Mesenchymal stem cell (in vitro differentiated cells and primary cell): ENCODE data around the gene TAS1R1.

Experiments
- DNase-seq: peaks from one replicate; pipeline ENCODE4 v3.0.0-alpha.2; 2013
- H2AFZ ChIP-seq: one replicate; pipeline ENCODE4 v1.6.1; 2013; ENCODE audit warnings: low read depth, mild to moderate bottlenecking, control low read depth, inconsistent platforms, low read length, moderate library complexity
- H2AK5ac ChIP-seq: 2 replicates; pipeline ENCODE4 v1.6.1; 2013; ENCODE audit warnings: low read length, moderate library complexity, mild to moderate bottlenecking, inconsistent platforms; ENCODE audit not compliant: severe bottlenecking
- H2BK120ac ChIP-seq: one replicate; pipeline ENCODE4 v1.6.1; 2013; ENCODE audit warnings: low read depth, mild to moderate bottlenecking, inconsistent platforms, low read length, moderate library complexity
- H2BK12ac ChIP-seq, 2 experiments: one replicate each; pipeline ENCODE4 v1.6.1; 2013; ENCODE audit warnings: inconsistent platforms in 2 of 2, low read length in 2 of 2, mild to moderate bottlenecking in 2 of 2, moderate library complexity in 2 of 2, control low read depth in 1 of 2
- H2BK15ac ChIP-seq: one replicate; pipeline ENCODE4 v1.6.1; 2013; ENCODE audit warnings: mild to moderate bottlenecking, low read depth, inconsistent platforms; ENCODE audit not compliant: poor library complexity, severe bottlenecking
- H2BK5ac ChIP-seq: 2 replicates; pipeline ENCODE4 v1.6.1; 2013; ENCODE audit warnings: low read depth, mild to moderate bottlenecking, low read length, control low read depth, inconsistent platforms; ENCODE audit not compliant: poor library complexity, severe bottlenecking
- H3K14ac ChIP-seq, 2 experiments: one replicate each; pipeline ENCODE4 v1.6.1; 2013; ENCODE audit warnings: inconsistent platforms in 2 of 2, low read length in 2 of 2, control low read depth in 1 of 2, mild to moderate bottlenecking in 1 of 2, moderate library complexity in 1 of 2
- H3K18ac ChIP-seq, 2 experiments: one replicate each; pipeline ENCODE4 v1.6.1; 2013; ENCODE audit warnings: inconsistent platforms in 2 of 2, low read length in 2 of 2, control low read depth in 1 of 2, low read depth in 1 of 2, mild to moderate bottlenecking in 1 of 2
- H3K23ac ChIP-seq, 2 experiments: one replicate each; pipeline ENCODE4 v1.6.1; 2013; ENCODE audit warnings: inconsistent platforms in 2 of 2, low read length in 2 of 2, mild to moderate bottlenecking in 2 of 2, moderate library complexity in 2 of 2, control low read depth in 1 of 2
- H3K27ac ChIP-seq: 2 replicates; pipeline ENCODE4 v1.5.1; 2013; ENCODE audit warnings: mild to moderate bottlenecking, moderate library complexity, low read length, control low read depth, inconsistent platforms; ENCODE audit not compliant: poor library complexity, severe bottlenecking
- H3K27me3 ChIP-seq, 2 experiments: 2 replicates each; pipeline versions ENCODE4 v1.6.1 to v1.7.0; 2013; ENCODE audit warnings: low read length in 2 of 2, mild to moderate bottlenecking in 2 of 2, moderate library complexity in 2 of 2, control low read depth in 1 of 2, inconsistent platforms in 1 of 2; ENCODE audit not compliant: control insufficient read depth in 1 of 2, insufficient read depth in 1 of 2
- H3K36me3 ChIP-seq, 2 experiments: 2 replicates each; pipeline versions ENCODE4 v1.6.1 to v1.7.0; 2013; ENCODE audit warnings: low read length in 2 of 2, control low read depth in 1 of 2, inconsistent platforms in 1 of 2, low read depth in 1 of 2, mild to moderate bottlenecking in 1 of 2; ENCODE audit not compliant: insufficient read depth in 2 of 2, control insufficient read depth in 1 of 2
- H3K4ac ChIP-seq, 2 experiments: one replicate each; pipeline ENCODE4 v1.6.1; 2013; ENCODE audit warnings: inconsistent platforms in 2 of 2, low read length in 2 of 2, mild to moderate bottlenecking in 2 of 2, moderate library complexity in 2 of 2, control low read depth in 1 of 2, low read depth in 1 of 2
- H3K4me1 ChIP-seq: 2 replicates; pipeline ENCODE4 v1.6.1; 2013; ENCODE audit warnings: low read depth, low read length, control low read depth; ENCODE audit not compliant: control insufficient read depth, insufficient read depth
- H3K4me2 ChIP-seq: 2 replicates; pipeline ENCODE4 v1.6.1; 2013; ENCODE audit warnings: low read length, mild to moderate bottlenecking, inconsistent platforms; ENCODE audit not compliant: poor library complexity, severe bottlenecking
- H3K4me3 ChIP-seq, 2 experiments: 2 replicates each; pipeline versions ENCODE4 v1.5.1 to v1.7.0; 2013; ENCODE audit warnings: low read length in 2 of 2, mild to moderate bottlenecking in 2 of 2, control low read depth in 1 of 2, low read depth in 1 of 2; ENCODE audit not compliant: insufficient read depth in 1 of 2
- H3K79me1 ChIP-seq: replicated peaks from 2 replicates; pipeline ENCODE4 v1.6.1; 2013; ENCODE audit warnings: mild to moderate bottlenecking, control low read depth, low read length, inconsistent platforms; ENCODE audit not compliant: poor library complexity, severe bottlenecking
- H3K9ac ChIP-seq: 2 replicates; pipeline ENCODE4 v1.7.0; 2013; ENCODE audit warnings: mild to moderate bottlenecking, low read length, moderate library complexity
- H3K9me3 ChIP-seq: 2 replicates; pipeline ENCODE4 v1.7.0; 2013; ENCODE audit warnings: mild to moderate bottlenecking, low read length; ENCODE audit not compliant: control insufficient read depth
- H4K8ac ChIP-seq: one replicate; pipeline ENCODE4 v1.6.1; 2013; ENCODE audit warnings: inconsistent platforms, mild to moderate bottlenecking, low read length, moderate library complexity
- H4K91ac ChIP-seq: one replicate; pipeline ENCODE4 v1.6.1; 2013; ENCODE audit warnings: mild to moderate bottlenecking, low read length, inconsistent platforms
- WGBS: methylation state at CpG from one replicate; pipeline ENCODE4 v1.1.7; 2013; ENCODE audit warnings: mixed read lengths; 5-methylcytosine and 5-hydroxymethylcytosine counted together

TAS1R1 gene

GRCh38 chr1:6591222-6591621 lies 36.1 kb downstream of the TAS1R1 start:
- H2BK15ac ChIP-seq = no peak overlapping the region
- H3K9me3 ChIP-seq = no peaks in the 10 kb centered on the region
- H2BK120ac ChIP-seq = no peak overlapping the region
- H3K14ac ChIP-seq = no peak overlapping the region
- no peak overlapping the region for H2BK12ac ChIP-seq
- H3K4me3 ChIP-seq = no peak overlapping the region
- no peak overlapping the region for H2AK5ac ChIP-seq
- H2AFZ ChIP-seq = no peak overlapping the region
- peaks cover 7% of the 10 kb centered on the region for H3K4me1 ChIP-seq
- no peak overlapping the region for H3K27ac ChIP-seq
- no peak overlapping the region for H2BK5ac ChIP-seq
- no peak overlapping the region for H3K18ac ChIP-seq
- no peak for DNase-seq
- H3K79me1 ChIP-seq = peaks cover 51% of the 10 kb centered on the region
- no peak overlapping the region for H3K23ac ChIP-seq
- no peak overlapping the region for H3K4me2 ChIP-seq
- H3K27me3 ChIP-seq = no peaks in the 10 kb centered on the region
- H3K9ac ChIP-seq = no peak overlapping the region
- H3K36me3 ChIP-seq = peaks cover 89 to 94% of the 10 kb centered on the region in 2 experiments
- WGBS = 97% methylated on average over 13 of the region's 13 CpGs
- no peak overlapping the region for H3K4ac ChIP-seq
- no peak overlapping the region for H4K8ac ChIP-seq
- H4K91ac ChIP-seq = no peak overlapping the region

GRCh38 chr1:6591644-6592043 lies 36.5 kb downstream of the TAS1R1 start:
- Histone ChIP-seq H3K4ac (no peak overlapping the region), H3K27ac (no peak overlapping the region), H2BK5ac (no peak overlapping the region), H3K9me3 (no peaks in the 10 kb centered on the region), H2BK120ac (no peak overlapping the region), H3K14ac (no peak overlapping the region), H2BK12ac (no peak overlapping the region), H2AFZ (no peak overlapping the region), H2AK5ac (no peak overlapping the region), H3K4me3 (no peak overlapping the region), H3K27me3 (no peaks in the 10 kb centered on the region), H3K36me3 (peaks cover 93 to 94% of the 10 kb centered on the region in 2 experiments), H3K23ac (no peak overlapping the region), H3K4me2 (no peak overlapping the region), H3K9ac (no peak overlapping the region), H3K79me1 (peaks cover 53% of the 10 kb centered on the region), H3K18ac (no peak overlapping the region), H3K4me1 (peaks cover 7% of the 10 kb centered on the region), H4K91ac (no peak overlapping the region), H2BK15ac (no peak overlapping the region), H4K8ac (no peak overlapping the region)
- WGBS = 87% methylated on average over 6 of the region's 6 CpGs
- no peak for DNase-seq

DNA sequence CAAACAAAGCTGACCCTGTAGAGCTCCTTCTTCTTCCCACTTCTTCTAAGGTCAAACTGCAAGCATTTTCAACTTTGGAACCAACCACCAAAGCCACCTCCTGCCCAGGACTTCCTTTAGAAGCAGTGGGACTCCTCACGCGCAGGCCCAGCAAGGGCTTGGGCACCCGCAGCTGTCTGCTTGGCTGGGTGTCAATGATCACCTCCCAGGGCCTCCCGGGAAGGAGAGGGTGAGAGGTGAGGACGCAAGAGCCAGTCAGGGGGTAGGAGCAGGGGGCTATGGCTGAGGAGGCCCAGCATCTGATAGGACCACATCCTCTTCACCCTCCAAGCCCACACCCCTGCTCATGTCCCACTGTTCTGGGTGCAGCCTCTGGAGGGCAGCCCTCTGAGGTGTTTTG lies 37.3 kb downstream of the TAS1R1 start:
- no peak overlapping the region for H3K4me2 ChIP-seq
- H2AK5ac ChIP-seq = no peak overlapping the region
- H3K4ac ChIP-seq = no peak overlapping the region
- peak overlapping the region; percentile 8 for H3K9ac ChIP-seq
- H2BK120ac ChIP-seq = no peak overlapping the region
- no peak overlapping the region for H2BK15ac ChIP-seq
- H3K4me3 ChIP-seq = no peak overlapping the region
- H3K14ac ChIP-seq = no peak overlapping the region
- H2BK5ac ChIP-seq = no peak overlapping the region
- no peak for DNase-seq
- H3K27me3 ChIP-seq = no peaks in the 10 kb centered on the region
- no peak overlapping the region for H3K23ac ChIP-seq
- H3K18ac ChIP-seq = no peak overlapping the region
- no peak overlapping the region for H2AFZ ChIP-seq
- H4K91ac ChIP-seq = no peak overlapping the region
- H2BK12ac ChIP-seq = no peak overlapping the region
- 100% methylated on average over 3 of the region's 5 CpGs for WGBS
- no peak overlapping the region for H3K27ac ChIP-seq
- H3K36me3 ChIP-seq = peaks cover 94 to 99% of the 10 kb centered on the region in 2 experiments
- H4K8ac ChIP-seq = no peak overlapping the region
- peaks cover 7% of the 10 kb centered on the region for H3K4me1 ChIP-seq
- no peaks in the 10 kb centered on the region for H3K9me3 ChIP-seq
- peaks cover 56% of the 10 kb centered on the region for H3K79me1 ChIP-seq

DNA sequence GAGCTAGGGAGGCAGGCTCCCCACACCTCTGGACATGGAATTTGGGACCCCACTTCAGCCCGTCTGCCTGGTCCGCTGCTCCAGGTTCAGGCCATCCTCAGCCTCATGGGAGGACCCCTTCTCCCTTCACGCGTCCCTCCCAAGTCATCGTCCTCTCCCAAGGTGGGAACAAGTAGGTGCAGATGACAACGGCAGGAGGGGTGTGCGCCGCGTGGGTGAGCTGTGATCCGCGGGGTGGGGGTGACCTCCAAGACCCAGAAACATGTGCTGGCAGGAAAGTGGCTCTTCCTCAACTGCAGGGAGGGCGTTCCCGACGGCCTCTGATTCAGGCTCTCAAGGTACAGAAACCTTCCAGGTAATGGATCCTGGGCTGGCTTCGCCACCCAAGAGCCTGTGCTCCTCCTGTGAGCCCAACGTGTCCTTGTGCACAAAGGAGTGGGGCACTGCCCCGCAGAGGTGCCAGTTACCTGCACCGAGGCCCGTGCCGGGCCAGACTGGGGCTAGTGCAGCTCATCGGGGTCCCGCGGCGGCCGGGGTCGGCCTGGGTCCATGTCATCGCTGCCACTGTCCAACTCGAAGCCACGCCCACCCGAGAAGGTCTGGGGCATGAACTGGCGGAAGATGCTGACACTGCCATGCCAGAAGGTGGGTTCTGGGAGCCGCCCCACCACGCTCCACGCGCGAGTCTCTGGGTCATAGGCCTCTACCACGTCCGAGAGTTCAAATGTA lies 37.9 kb downstream of the TAS1R1 start:
- H3K79me1 ChIP-seq = peaks cover 60% of the 10 kb centered on the region
- H2BK5ac ChIP-seq = no peak overlapping the region
- H3K9me3 ChIP-seq = no peaks in the 10 kb centered on the region
- no peak for DNase-seq
- H3K14ac ChIP-seq = no peak overlapping the region
- no peak overlapping the region for H4K8ac ChIP-seq
- peak overlapping the region; percentile 8 for H3K9ac ChIP-seq
- no peak overlapping the region for H3K4me3 ChIP-seq
- H2BK12ac ChIP-seq = no peak overlapping the region
- H3K27me3 ChIP-seq = no peaks in the 10 kb centered on the region
- H3K36me3 ChIP-seq = peaks cover 94 to 99% of the 10 kb centered on the region in 2 experiments
- no peak overlapping the region for H4K91ac ChIP-seq
- no peak overlapping the region for H3K4ac ChIP-seq
- no peak overlapping the region for H3K18ac ChIP-seq
- H2BK15ac ChIP-seq = no peak overlapping the region
- 97% methylated on average over 38 of the region's 38 CpGs for WGBS
- H2BK120ac ChIP-seq = no peak overlapping the region
- H2AK5ac ChIP-seq = no peak overlapping the region
- H3K23ac ChIP-seq = no peak overlapping the region
- peaks cover 7% of the 10 kb centered on the region for H3K4me1 ChIP-seq
- H2AFZ ChIP-seq = no peak overlapping the region
- H3K27ac ChIP-seq = no peak overlapping the region
- H3K4me2 ChIP-seq = no peak overlapping the region
